ENCODE data around the gene DYNC1H1.
"Not testable (repeated sequence)": the region's sequence is repeated elsewhere in the genome, so short reads cannot be mapped to it uniquely, and the experiment has no call there.

Gene DYNC1H1

DNA sequence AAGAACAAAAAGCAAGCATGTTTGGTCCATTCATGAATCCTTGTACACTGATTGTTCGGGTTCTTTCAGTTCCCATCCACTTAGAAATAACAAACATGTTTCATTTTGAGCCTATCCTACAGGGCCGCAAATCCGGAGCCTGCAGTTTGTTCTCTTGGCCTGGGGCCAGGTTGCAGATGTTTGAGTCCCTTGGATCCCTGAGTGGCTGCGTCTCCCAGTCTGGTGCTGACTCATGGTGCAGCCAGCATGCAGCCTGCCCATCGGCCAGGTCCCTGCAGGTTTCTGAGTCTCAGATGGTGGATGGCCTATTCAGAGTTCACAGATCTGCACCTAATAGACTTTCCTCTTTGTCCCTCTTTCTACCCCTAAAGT, 1.9 kb upstream of the DYNC1H1 start:
- in situ Hi-C loops (cut with MboI; ENCODE audit: low sequenced_read_pairs), result no loop called here

DNA sequence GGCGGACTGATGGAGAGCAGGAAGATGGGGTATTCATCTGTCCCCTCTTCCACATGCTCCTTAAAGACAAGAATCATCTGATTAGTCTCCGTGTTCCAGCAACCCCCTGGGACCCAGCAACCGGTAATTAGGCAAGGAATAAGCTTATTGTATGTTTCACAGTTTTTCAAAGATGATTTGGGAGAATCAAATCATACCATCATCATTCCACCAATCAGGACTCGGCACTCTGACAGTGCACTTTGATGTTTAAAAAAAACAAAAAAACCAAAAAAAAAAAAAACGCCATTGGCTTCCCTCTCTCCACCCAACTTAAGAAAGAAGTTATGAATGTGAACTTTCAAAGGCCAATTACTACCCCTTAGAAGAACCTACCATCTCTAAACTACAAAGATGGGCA, 1.3 kb upstream of the DYNC1H1 start:
- in situ Hi-C loops (cut with MboI; ENCODE audit: low sequenced_read_pairs), result no loop called here

DNA sequence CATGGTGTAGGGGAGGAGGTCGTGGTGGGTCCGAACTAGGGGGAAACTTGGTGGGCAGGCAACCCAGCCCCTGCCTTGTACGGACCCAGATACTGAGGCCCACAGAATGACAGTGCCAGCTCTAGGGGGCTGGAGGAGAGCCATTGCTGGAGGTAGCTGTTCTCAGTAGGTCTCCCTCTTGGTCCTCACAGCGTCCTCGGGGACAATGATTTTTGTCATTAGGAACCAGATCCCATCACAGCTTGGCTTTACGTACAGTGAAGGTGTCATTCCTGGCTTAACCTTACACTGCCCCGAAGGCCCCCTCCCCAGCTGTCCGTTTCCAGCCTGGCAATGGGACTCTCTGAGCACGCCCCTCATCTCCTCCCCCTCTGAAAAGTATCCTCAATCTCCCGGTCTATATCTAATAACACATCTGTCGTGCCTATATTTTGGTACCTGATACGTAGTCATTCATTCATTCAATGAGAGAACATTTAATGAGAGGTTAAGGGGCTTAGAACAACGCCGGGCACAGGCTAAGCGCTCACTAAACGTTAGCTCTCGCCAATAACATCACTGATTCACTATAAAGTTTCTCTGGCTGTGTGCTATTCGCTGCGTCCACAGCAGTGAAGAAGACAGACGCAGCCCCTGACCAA, 597 bp upstream of the DYNC1H1 start:
- in situ Hi-C loops (cut with MboI; ENCODE audit: low sequenced_read_pairs), result no loop called here

DNA sequence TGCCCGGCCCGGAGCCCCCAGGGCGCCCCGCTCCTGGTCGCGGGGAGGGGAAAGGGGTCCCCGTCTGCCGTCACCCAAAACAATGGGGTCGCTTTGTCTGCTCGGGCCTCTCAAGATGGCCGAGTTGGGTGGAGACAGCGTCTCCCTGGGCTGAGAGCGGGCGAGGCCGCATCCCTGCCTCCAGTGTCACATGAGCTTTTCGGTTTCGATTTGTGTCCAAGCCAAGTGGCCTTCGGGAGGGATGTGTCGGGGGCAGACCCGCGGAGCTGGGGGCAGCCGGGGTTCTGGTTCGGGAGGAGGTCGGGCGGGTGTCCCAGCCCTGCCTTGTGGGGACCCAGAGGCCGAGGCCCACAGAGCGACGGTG, 790 bp downstream of the DYNC1H1 start:
- in situ Hi-C loops (cut with MboI; ENCODE audit: low sequenced_read_pairs), result no loop called here

DNA sequence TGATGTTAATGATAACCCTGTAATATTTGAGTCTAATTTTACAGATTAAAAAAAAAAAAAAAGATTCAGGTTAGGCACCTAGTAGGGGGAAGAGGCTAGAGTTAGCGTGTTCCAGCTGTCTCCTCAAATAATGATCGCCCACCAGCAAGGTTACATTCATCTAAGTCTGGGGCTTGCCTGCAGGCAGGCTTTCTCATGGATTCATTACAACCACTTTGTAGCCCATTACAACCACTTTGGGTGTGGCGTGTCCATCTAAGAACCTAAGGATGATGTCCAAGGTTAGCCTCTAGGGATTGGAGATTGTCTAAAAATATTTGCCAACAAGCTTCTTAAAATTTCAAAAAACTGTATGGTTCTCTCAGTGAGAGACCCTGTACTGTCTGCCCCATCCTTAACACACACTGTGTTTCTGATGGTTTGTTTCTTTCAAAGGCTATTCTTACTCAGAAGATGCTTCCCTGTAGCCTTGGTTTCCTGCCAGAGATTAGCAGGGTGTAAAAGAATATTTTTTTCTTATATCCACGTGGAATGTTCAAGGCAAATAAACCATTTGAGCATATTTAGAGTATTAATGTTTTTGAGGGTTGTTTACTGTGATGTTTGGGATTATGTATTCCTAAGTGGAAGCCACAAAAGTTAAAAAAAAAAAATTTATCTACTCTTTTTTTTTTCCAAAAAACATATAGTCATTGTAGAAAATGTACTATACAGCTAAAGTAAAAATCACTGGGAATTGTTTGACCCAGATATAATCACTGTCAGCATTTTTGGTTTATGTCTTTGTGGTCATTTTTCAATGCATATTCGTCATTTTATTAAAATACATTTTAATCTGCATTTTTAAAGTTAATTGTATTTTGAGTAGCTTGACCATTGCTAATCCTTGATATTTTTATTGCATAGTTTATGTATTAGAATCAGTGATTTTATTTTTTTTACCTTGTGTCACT, 1.7 kb downstream of the DYNC1H1 start:
- in situ Hi-C loops (cut with MboI; ENCODE audit: low sequenced_read_pairs), result no loop called here

DNA sequence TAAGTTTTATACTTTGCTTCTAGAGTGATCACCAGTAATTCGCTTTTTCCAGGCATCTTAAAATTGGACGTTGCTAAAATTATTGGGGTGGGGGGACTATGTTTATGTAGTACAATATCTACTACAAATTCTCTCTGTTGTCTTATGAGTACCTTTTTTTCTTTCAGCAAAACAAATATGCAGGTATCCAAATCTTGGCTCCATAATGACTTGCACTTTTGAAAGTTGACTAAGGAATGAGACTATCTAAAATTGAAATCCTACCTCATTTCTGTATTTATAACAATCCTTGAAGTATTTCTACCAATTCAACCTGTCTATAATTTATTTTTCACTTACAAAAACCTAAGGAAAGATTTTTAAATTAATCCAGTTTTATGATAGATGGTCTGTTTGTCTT, 2.4 kb downstream of the DYNC1H1 start:
- in situ Hi-C loops (cut with MboI; ENCODE audit: low sequenced_read_pairs), result no loop called here

DNA sequence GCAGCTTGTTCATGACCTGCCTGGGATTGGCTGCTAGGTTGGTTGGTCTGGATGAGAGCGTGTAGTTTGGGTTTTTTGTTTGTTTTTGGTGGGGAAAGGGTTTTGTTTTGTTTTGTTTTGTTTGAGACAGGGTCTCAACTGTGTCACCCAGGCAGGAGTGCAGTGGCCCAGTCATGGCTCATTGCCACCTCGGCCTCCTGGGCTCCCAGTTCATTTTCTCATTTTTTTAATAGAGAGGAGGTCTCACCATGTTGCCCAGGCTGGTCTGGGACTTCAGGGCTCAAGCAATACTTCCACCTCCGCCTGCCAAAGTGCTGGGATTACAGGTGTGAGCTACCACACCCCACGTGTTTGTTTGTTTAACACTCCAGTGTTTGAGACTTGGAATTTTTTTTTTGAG, 3.8 kb downstream of the DYNC1H1 start:
- in situ Hi-C loops (cut with MboI; ENCODE audit: low sequenced_read_pairs), result no loop called here

DNA sequence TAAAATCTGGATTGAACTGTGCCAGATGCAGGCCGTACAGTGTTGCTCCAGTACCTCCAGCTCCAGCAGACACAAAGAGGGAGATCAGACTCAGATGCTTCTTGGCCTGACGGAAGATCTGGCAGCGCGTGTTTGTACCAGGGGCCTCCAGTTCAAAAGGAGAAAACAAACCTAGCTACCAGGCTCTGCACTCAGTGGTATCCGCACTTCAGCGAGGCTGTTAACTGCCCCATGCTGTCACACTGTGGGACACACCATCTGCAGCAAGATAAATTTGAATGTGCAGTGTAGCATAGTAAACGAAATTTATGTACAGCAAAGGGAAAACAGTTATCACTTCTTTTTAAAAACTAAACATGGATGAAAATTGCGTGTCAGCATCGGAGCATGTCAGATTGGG, 5.1 kb downstream of the DYNC1H1 start:
- in situ Hi-C loops (cut with MboI; ENCODE audit: low sequenced_read_pairs), result no loop called here

DNA sequence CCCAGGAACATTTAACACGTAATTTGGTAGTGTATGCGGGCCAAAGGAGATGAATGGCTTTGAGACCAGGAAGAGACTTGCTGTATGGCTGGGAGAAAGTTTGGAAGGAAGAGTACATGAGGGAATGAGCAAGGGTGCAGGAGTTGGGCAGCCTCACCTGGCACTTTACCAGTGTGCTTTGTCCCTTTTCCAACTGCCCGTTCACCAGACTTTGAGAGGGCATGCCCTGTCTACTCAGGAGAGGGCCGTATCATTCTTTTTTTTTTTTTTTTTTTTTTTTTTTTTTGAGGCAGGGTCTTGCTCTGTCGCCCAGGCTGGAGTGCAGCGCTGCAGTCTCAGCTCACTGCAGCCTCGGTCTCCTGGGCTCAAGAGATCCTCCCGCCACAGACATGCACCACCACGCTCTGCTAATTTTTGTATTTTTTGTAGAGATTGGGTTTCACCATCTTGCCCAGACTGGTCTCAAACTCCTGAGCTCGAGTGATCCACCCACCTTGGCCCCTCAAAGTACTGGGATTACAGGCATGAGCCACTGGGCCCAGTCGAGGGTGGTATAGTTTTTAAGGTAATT, 6.5 kb downstream of the DYNC1H1 start:
- in situ Hi-C loops (cut with MboI; ENCODE audit: low sequenced_read_pairs), result no loop called here

DNA sequence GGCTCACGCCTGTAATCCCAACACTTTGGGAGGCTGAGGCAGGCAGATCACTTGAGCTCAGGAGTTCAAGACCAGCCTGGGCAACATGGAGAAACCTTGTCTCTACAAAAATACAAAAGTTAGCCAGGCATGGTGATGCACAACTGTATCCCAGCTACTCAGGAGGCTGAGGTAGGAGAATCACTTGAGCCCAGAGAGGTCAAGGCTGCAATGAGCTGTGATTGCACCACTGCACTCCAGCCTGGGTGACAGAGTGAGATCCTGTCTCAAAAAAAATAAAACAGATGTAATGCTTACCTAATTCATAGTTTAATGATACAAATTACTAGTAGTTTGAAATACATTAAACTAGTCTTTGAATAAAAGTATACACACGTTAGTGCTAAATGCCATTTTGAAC, 7.1 kb downstream of the DYNC1H1 start:
- in situ Hi-C loops (cut with MboI; ENCODE audit: low sequenced_read_pairs), result not testable (repeated sequence)

DNA sequence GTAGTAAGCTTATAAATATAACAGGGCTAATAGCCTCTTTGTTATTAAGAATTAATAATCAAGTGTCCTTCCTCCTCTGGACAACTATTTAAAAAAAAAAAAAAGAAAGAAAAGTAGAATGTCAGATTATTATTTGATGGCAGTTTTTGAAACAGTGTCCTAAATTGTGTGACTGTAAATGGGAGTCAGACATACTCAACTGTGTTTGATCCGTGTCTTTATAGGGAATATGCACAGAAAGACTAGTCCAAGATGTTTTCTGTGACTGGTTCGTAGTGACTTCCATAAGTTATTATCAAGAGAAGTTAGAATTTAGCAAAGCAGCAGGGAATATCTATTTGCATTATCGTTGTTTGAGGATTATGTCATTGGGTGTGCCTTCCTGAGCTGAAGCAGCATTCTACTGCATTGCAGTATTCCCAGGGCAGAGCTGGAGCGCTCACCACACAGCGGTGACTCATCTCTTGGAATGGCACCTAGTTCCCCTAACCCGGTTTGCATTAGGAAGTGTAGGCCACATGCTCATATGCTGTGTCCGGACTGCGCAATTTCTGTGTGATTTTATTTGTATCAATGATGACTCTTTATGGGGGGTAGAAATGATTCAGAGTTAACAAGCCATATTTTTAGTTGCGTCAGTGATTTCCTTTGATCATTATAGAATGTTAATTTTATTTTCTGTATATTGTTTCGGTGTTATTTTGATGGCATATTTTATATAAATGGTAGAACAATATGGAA, 7.9 kb downstream of the DYNC1H1 start:
- in situ Hi-C loops (cut with MboI; ENCODE audit: low sequenced_read_pairs), result no loop called here

DNA sequence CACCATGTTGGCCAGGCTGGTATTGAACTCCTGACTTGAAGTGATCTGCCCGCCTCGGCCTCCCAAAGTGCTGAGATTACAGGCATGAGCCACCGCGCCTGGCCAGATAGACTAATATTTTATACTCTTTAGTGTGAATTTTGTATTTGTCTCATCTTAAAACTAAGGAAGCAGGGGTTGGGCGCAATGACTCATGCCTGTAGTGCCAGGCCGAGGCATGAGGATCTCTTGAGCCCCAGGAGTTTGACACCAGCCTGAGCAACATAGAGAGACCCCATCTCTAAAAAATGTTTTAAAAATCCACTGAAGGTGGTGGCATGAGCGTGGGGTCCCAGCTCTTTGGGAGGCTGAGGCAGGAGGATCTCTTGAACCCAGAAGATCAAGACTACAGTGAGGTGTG, 9.0 kb downstream of the DYNC1H1 start:
- in situ Hi-C loops (cut with MboI; ENCODE audit: low sequenced_read_pairs), result no loop called here

DNA sequence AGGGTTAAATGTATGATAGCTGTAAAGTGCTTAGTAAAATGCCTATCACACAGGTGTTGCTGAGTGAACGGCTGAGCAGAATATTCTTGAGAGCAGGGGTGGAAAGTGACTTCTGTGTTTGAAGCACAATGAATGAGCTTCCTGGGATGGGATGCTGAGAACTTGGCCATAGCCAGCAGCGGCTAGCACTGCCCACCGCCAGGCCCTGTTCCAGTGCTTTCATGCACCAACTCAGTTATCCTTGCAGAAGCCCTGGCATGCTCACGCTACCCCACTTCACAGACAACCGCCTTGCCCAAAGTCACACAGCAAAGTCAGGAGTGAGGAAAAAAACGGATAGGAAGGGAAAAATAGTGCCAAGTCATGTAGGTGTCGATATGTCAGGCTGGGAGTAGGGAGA, 10.9 kb downstream of the DYNC1H1 start:
- in situ Hi-C loops (cut with MboI; ENCODE audit: low sequenced_read_pairs), result no loop called here

DNA sequence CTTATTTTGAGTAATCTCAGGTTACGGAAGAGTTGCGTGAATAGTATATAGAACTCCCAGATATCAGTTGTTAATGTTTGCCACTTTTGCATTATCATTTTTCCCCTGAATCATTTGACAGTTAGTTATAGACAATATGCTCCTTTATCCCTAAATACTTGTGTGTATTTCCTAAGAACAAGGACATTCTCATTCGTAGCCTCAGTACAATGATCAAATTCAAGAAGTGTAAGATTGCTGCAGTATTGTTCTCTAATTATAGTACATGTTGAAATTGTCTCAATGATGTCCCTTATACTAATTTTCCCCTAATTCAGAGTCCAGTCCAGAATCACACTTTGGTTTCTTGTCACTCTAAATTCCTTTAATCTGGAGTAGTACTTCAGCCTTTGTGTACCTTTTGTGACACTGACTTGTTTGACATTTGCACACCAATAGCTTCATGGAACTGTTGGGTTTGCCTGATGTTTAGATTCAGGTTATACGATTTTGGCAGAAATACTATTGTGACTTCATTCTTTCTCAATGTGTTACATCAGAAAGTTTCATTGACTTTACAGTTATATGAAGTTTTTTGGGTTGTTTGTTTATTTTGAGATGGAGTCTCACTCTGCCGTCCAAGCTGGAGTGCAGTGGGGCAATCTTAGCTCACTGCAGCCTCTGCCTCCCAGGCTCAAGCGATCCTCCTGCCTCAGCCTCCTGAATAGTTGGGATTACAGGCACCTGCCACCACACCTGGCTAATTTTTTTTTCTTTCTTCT, 13.1 kb downstream of the DYNC1H1 start:
- in situ Hi-C loops (cut with MboI; ENCODE audit: low sequenced_read_pairs), result no loop called here

DNA sequence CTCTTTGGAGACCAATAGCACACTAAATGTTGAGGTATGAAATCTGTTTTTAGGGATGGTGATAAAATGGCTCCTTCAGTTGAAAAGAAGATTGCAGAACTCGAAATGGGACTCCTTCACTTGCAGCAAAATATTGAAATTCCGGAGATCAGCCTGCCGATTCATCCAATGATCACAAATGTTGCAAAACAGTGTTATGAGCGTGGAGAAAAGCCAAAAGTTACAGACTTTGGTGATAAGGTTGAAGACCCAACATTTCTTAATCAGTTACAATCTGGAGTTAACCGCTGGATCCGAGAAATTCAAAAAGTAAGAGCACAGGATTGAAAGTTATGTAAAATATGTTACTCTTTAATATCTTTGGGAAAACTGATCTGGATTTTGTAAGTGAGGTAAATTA, 15.3 kb downstream of the DYNC1H1 start:
- in situ Hi-C loops (cut with MboI; ENCODE audit: low sequenced_read_pairs), result no loop called here

DNA sequence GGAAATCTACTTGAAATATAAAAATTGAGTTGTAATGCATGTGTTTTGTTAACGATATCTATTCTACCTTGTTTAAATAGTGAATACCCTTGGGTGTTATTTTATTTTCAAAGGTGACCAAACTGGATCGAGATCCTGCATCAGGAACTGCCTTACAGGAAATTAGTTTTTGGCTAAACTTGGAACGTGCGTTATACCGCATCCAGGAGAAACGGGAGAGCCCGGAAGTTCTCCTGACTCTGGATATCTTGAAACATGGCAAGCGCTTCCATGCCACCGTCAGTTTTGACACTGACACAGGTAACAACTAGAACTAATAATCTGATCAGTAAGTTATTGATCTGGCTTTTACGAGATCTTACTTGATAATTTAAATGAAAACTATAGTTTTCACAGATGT, 15.9 kb downstream of the DYNC1H1 start:
- in situ Hi-C loops (cut with MboI; ENCODE audit: low sequenced_read_pairs), result no loop called here

DNA sequence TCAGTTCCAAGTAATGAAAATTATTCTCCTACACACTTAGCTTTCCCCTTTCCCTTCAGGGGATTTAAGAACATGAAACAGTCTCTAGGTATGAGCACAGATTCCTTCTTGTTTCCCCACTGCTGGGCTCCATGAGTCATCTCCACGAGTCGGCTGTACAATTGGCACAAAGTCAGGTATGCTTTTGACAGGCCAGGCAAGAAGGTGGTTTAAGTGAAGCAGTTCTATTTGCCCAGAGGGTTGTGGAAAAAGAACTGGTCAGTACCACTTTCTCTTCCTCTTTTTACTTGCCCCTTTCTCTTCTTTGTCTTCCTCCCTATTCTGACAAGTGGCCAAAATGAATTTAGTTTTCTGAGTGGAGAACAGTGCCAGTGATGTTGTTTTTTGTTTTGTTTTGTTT, 16.3 kb downstream of the DYNC1H1 start:
- in situ Hi-C loops (cut with MboI; ENCODE audit: low sequenced_read_pairs), result no loop called here

DNA sequence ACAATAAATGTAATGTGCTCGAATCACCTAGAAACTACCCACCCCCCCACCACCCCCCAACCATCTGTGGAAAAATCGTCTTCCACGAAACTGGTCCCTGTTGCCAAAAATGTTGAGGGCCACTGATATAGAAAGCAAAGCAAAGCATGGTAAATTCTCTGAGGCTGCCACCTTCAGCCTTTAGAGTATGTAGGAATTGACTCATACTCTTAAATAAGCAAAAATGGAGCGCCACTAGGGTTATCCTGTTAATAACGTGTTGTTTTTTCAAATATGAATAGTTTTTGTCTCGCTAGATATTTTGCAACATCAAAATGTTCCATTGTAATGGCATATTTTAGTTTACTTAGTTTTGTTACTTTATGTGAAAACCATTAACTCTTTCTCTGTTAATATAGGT, 18.2 kb downstream of the DYNC1H1 start:
- in situ Hi-C loops (cut with MboI; ENCODE audit: low sequenced_read_pairs), result no loop called here

DNA sequence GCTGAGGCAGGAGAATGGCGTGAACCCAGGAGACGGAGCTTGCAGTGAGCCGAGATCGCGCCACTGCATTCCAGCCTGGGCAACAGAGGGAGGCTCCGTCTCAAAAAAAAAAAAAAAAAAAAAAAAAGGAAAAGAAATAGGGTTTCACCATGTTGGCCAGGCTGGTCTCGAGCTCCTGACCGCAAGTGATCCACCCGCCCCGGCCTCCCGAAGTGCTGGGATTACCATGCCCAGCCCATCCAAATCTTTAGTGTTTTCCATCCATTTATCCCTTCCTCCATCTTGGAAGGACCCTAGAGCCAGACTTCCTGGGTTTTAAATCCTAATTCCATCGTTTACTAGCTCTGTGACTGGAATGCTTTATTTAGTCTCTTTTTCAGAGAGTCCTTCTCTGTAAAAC, 20.5 kb downstream of the DYNC1H1 start:
- in situ Hi-C loops (cut with MboI; ENCODE audit: low sequenced_read_pairs), result not testable (repeated sequence)

DNA sequence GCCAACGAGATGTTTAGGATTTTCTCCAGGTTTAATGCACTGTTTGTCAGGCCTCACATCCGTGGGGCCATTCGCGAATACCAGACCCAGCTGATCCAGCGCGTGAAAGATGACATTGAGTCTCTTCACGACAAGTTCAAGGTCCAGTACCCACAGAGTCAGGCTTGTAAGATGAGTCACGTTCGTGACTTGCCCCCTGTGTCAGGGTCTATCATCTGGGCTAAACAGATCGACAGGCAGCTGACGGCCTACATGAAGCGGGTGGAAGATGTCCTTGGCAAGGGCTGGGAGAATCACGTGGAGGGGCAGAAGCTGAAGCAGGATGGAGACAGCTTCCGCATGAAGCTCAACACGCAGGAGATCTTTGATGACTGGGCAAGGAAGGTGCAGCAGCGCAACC, 21.6 kb downstream of the DYNC1H1 start:
- in situ Hi-C loops (cut with MboI; ENCODE audit: low sequenced_read_pairs), result no loop called here

DNA sequence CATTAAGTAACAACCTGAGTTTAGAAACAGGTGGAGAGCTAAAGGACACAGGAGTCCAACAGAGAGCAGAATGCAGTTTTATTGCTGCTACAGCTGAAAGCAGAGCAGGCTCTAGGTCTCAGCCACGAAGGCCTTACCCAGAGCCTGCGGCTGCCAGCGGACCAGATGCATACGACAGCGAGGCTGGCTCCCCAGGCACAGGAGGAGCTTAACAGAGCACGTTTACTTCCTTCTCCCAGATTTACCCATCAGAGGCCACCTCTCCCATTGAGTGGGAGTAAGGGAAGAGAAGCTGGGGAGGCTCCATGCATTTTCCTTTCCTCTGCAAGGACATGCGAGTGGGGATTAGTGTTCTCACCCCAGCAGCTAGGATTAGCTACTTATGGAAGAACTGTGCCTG, 22.6 kb downstream of the DYNC1H1 start:
- in situ Hi-C loops (cut with MboI; ENCODE audit: low sequenced_read_pairs), result no loop called here

All from HL-60/S4 treated with retinoic acid at 250 ng/mL for 4 days and 3 days (cell line).